Measurements from ENCODE around the gene AP5S1. TPM values are rescaled to one million over a fixed set of nuclear protein-coding genes. Genes with fewer than 3 reads are reported as not detected.

The AP5S1 gene
- total and polyA plus RNA-seq, 9 of the 15 experiments (the other 6 are each of a cell fraction or from before 2014, with no cell fraction given): 2.6 to 8.8 (median 4.4) TPM

GRCh38 chr20:3784216-3784853, 36.0 kb upstream of the AP5S1 start (continued):
- TF ChIP-seq GTF2E2 (tag; IDR thresholded peaks at IDR 0.05) (no peak), ZBTB34 (CRISPR knock-in tag; IDR thresholded peaks at IDR 0.05) (no peak), SRSF9 (IDR thresholded peaks at IDR 0.05; ENCODE audit: borderline replicate concordance, low read depth, low read length) (no peak), KAT8 (IDR thresholded peaks at IDR 0.05; ENCODE audit: low read depth) (no peak), FOXJ3 (CRISPR knock-in tag; IDR thresholded peaks at IDR 0.05) (no peak), SP2 (IDR thresholded peaks at IDR 0.05; ENCODE audit: extremely low read depth, low read depth, low read length, poor library complexity, severe bottlenecking) (no peak), ZNF592 (IDR thresholded peaks at IDR 0.05) (no peak), NFYB (IDR thresholded peaks at IDR 0.05; ENCODE audit: extremely low read depth, insufficient read length) (no peak), ZNF347 (CRISPR knock-in tag; IDR thresholded peaks at IDR 0.05; ENCODE audit: low read depth) (no peak), ATF3 (IDR thresholded peaks at IDR 0.05) (no peak), ATF3 (CRISPR knock-in tag; conservative IDR thresholded peaks at IDR 0.05) (no peak), ZNF398 (CRISPR knock-in tag; IDR thresholded peaks at IDR 0.05) (no peak)
- TF ChIP-seq, protein P1, sequence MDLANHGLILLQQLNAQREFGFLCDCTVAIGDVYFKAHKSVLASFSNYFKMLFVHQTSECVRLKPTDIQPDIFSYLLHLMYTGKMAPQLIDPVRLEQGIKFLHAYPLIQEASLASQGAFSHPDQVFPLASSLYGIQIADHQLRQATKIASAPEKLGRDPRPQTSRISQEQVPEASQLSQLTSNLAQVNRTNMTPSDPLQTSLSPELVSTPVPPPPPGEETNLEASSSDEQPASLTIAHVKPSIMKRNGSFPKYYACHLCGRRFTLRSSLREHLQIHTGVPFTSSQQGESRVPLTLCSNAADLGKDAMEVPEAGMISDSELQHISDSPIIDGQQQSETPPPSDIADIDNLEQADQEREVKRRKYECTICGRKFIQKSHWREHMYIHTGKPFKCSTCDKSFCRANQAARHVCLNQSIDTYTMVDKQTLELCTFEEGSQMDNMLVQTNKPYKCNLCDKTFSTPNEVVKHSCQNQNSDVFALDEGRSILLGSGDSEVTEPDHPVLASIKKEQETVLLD (IDR thresholded peaks at IDR 0.05): no peak

Data from K562 (cell line).